Endothelial cell of umbilical vein (primary cell): ENCODE measurements around the gene POLD3. TPM values are rescaled to one million over a fixed set of nuclear protein-coding genes. Genes with fewer than 3 reads are reported as not detected.
A peak's percentile ranks its signal among the peaks of the same experiment; 100 is the strongest.

Experiments
- BruUV-seq: library from RNA; stranded (reverse); fragments of 400-500 nt; replicated peaks from 2 replicates; lab custom pipeline; 2021; lab: Mats Ljungman, UMichigan
- CTCF ChIA-PET: fragments of 300-600, 350-600 bp; sonication (Branson Sonifier 250); formaldehyde crosslinking; loops from one replicate; lab custom pipeline; 2021; ENCODE audit warnings: antibody characterized with exemption, inconsistent platforms; lab: Charles Lee
- POLR2A ChIA-PET: fragments of 300-600, 350-600 bp; sonication (Branson Sonifier 250); formaldehyde crosslinking; loops from one replicate; lab custom pipeline; 2021; ENCODE audit warnings: antibody characterized with exemption, inconsistent platforms; lab: Charles Lee
- DNase-seq: peaks from one replicate; pipeline ENCODE4 v3.0.0-alpha.2; 2011; ENCODE audit warnings: low read depth, low spot score
- FAIRE-seq: peaks from 2 replicates; lab custom pipeline; 2011; peaks lifted over from hg19 to GRCh38; lab: Jason Lieb, UNC
- H2AFZ ChIP-seq: 2 replicates; pipeline ENCODE4 v1.6.0; 2012; ENCODE audit warnings: low read depth, low read length, control low read depth, inconsistent platforms
- H3K27ac ChIP-seq: 2 replicates; pipeline ENCODE4 v1.5.1; 2011; ENCODE audit warnings: low read depth, mild to moderate bottlenecking, control low read depth, low read length, moderate library complexity; ENCODE audit not compliant: insufficient read depth
- H3K27me3 ChIP-seq, 2 experiments: 2 replicates each; pipeline versions ENCODE4 v1.6.0 to v1.6.1; 2011; ENCODE audit warnings: low read length in 2 of 2, mixed read lengths in 1 of 2; ENCODE audit not compliant: control insufficient read depth in 2 of 2, insufficient read depth in 2 of 2
- H3K36me3 ChIP-seq, 2 experiments: 2 replicates in 1 of 2; 3 replicates in 1 of 2; pipeline ENCODE4 v1.5.1; 2011; ENCODE audit warnings: low read length in 2 of 2, mild to moderate bottlenecking in 1 of 2, moderate library complexity in 1 of 2; ENCODE audit not compliant: control insufficient read depth in 2 of 2, insufficient read depth in 2 of 2; ENCODE audit errors: extremely low read depth in 1 of 2
- H3K4me1 ChIP-seq: 3 replicates; pipeline ENCODE4 v1.5.1; 2011; ENCODE audit warnings: mild to moderate bottlenecking, low read length; ENCODE audit not compliant: control insufficient read depth, insufficient read depth; ENCODE audit errors: extremely low read depth
- H3K4me2 ChIP-seq: 2 replicates; pipeline ENCODE4 v1.6.1; 2011; ENCODE audit warnings: low read length, control low read depth, mixed read lengths; ENCODE audit not compliant: insufficient read depth
- H3K4me3 ChIP-seq, 3 experiments: fragments of 200-600 bp in 1 of 3; sonication (generic), shearing (Covaris generic) in 1 of 3; replicated peaks in 1 of 3; 2 replicates each; pipeline ENCODE4 v1.5.1; 2011 to 2016; ENCODE audit warnings: control low read depth in 3 of 3, low read length in 3 of 3, mild to moderate bottlenecking in 2 of 3, inconsistent platforms in 1 of 3, low read depth in 1 of 3, moderate library complexity in 1 of 3; ENCODE audit not compliant: insufficient read depth in 1 of 3
- H3K79me2 ChIP-seq: 2 replicates; pipeline ENCODE4 v1.6.0; 2012; ENCODE audit warnings: low read length, inconsistent platforms; ENCODE audit not compliant: control insufficient read depth, insufficient read depth
- H3K9ac ChIP-seq: replicated peaks from 2 replicates; pipeline ENCODE3; 2011; ENCODE audit warnings: low read length, control low read depth; ENCODE audit not compliant: insufficient read depth; ENCODE audit errors: extremely low read depth
- H3K9me1 ChIP-seq: replicated peaks from 3 replicates; pipeline ENCODE4 v1.6.0; 2011; ENCODE audit warnings: mild to moderate bottlenecking, low read length; ENCODE audit not compliant: control insufficient read depth, insufficient read depth; ENCODE audit errors: extremely low read depth
- H3K9me3 ChIP-seq: replicated peaks from 2 replicates; pipeline ENCODE4 v1.5.1; 2012; ENCODE audit warnings: low read length, inconsistent platforms; ENCODE audit not compliant: control insufficient read depth, insufficient read depth
- H4K20me1 ChIP-seq: replicated peaks from 2 replicates; pipeline ENCODE3; 2011; ENCODE audit warnings: mild to moderate bottlenecking, low read length; ENCODE audit not compliant: control insufficient read depth, insufficient read depth; ENCODE audit errors: extremely low read depth
- CTCF ChIP-seq, 2 donors: IDR thresholded peaks; 1 replicate in 1 of 2; 2 replicates in 1 of 2; pipeline ENCODE4 v1.5.1; 2011; ENCODE audit warnings: low read length in 2 of 2, mild to moderate bottlenecking in 2 of 2, moderate library complexity in 2 of 2, control low read depth in 1 of 2, inconsistent platforms in 1 of 2, low read depth in 1 of 2; ENCODE audit not compliant: insufficient read depth in 1 of 2; ENCODE audit errors: extremely low read depth in 1 of 2
- EZH2 ChIP-seq: IDR thresholded peaks from 2 replicates; pipeline ENCODE4 v1.6.1; 2012; ENCODE audit warnings: borderline replicate concordance, low read depth, mild to moderate bottlenecking, moderate library complexity, low read length, inconsistent platforms; ENCODE audit not compliant: severe bottlenecking
- FOS ChIP-seq: IDR thresholded peaks from 2 replicates; pipeline ENCODE4 v1.6.1; 2011; ENCODE audit warnings: mild to moderate bottlenecking, low read length, moderate library complexity, borderline replicate concordance; ENCODE audit not compliant: insufficient read depth
- GATA2 ChIP-seq: IDR thresholded peaks from 2 replicates; pipeline ENCODE4 v1.7.0; 2011; ENCODE audit warnings: low read depth, mild to moderate bottlenecking, moderate library complexity, mixed read lengths, low read length; ENCODE audit not compliant: insufficient read length, insufficient read depth
- JUN ChIP-seq: IDR thresholded peaks from 2 replicates; pipeline ENCODE4 v1.6.1; 2011; ENCODE audit warnings: borderline replicate concordance, low read depth; ENCODE audit not compliant: insufficient read length, insufficient read depth
- MAX ChIP-seq: IDR thresholded peaks from 2 replicates; pipeline ENCODE4 v1.6.1; 2011; ENCODE audit not compliant: insufficient read depth, insufficient read length
- MYC ChIP-seq: IDR thresholded peaks from one replicate; pipeline ENCODE4 v1.6.1; 2011; ENCODE audit warnings: mild to moderate bottlenecking, low read depth, low read length
- POLR2A ChIP-seq: IDR thresholded peaks from 2 replicates; pipeline ENCODE4 v1.6.1; 2012; ENCODE audit warnings: low read depth, mild to moderate bottlenecking, control low read depth, low read length
- POLR2AphosphoS5 ChIP-seq: IDR thresholded peaks from 2 replicates; pipeline ENCODE4 v1.6.1; 2012; ENCODE audit warnings: low read depth, mild to moderate bottlenecking, control low read depth, low read length, moderate library complexity; ENCODE audit not compliant: insufficient read depth
- dilution Hi-C: fragments of 300-500 bp; cut with MboI; formaldehyde crosslinking; loops from one replicate; pipeline ENCODE4 v1.15.0; 2019; ENCODE audit warnings: low sequenced_read_pairs; ENCODE audit not compliant: extremely low pct_ligation_motif_present
- intact Hi-C: fragments of 100-400 bp; cut with micrococcal nuclease; formaldehyde crosslinking; loops from one replicate; pipeline ENCODE4 v1.10.0; 2022
- polyA plus RNA-seq, 4 experiments: library from polyadenylated mRNA; depleted of rRNA in 3 of 4; stranded (reverse) in 3 of 4; unstranded in 1 of 4; fragments of >200 nt; gene quantifications; 2 replicates each; pipeline versions ENCODE4 v1.2.1 to v1.2.3, GENCODE V29; 2011 to 2012; ENCODE audit warnings: missing spikeins in 1 of 4
- total RNA-seq: library from RNA; stranded (reverse); gene quantifications from 2 replicates; pipeline ENCODE4 v1.2.3, GENCODE V29; 2021

The POLD3 gene
- total and polyA plus RNA-seq, 2 donors (not counting 3 experiments of a cell fraction or from before 2014, with no cell fraction given): 8.9 to 25.2 TPM

GRCh38 chr11:74579577-74580270 is 12.7 kb upstream of the POLD3 start:
- FAIRE-seq (peak; percentile 35), DNase-seq (no peak)
- Histone ChIP-seq H3K9me3 (no peaks in the 10 kb centered on the region), H3K9ac (no peak overlapping the region), H3K27me3 (peaks cover 0 to 3% of the 10 kb centered on the region in 2 experiments), H4K20me1 (no peaks in the 10 kb centered on the region), H3K27ac (no peak overlapping the region), H2AFZ (no peak overlapping the region), H3K36me3 (no peaks in the 10 kb centered on the region), H3K4me3 (no peak overlapping the region), H3K9me1 (no peaks in the 10 kb centered on the region), H3K4me2 (no peak overlapping the region), H3K4me1 (no peaks in the 10 kb centered on the region), H3K79me2 (no peaks in the 10 kb centered on the region)
- ChIA-PET CTCF (interaction anchor here (1.4 to 3.5 kb wide), 3 partner anchors 8 to 127 kb away, joined by 3 to 17 read pairs (median 3); no protein-coding TSS in a partner anchor), POLR2A (no interaction called here)
- dilution Hi-C loops (no loop called here), intact Hi-C loops (no loop called here)
- TF ChIP-seq GATA2 (no peak), FOS (no peak), CTCF (IDR thresholded peaks at IDR 0.05; ENCODE audit: extremely low read depth in 1 of 2, insufficient read depth in 1 of 2, low read depth in 1 of 2, low read length in 2 of 2) (no peak), JUN (no peak), POLR2A (no peak), MAX (no peak), EZH2 (no peak), MYC (no peak), POLR2AphosphoS5 (no peak)
- BruUV-seq: no TSS peak
